Karpas-422 (cell line): Measurements from ENCODE around the gene DNAJC10. TPM values are rescaled to one million over a fixed set of nuclear protein-coding genes. Genes with fewer than 3 reads are reported as not detected.

Source experiments
- DNase-seq: peaks from one replicate; pipeline ENCODE4 v3.0.0-alpha.2; 2015
- H2AFZ ChIP-seq: fragments of 200-600 bp; sonication (generic); 2 replicates; pipeline ENCODE4 v1.6.1; 2014; ENCODE audit warnings: antibody characterized with exemption, low read length, mixed read lengths
- H3K27ac ChIP-seq: fragments of 200-600 bp; sonication (generic); 2 replicates; pipeline ENCODE4 v1.5.1; 2014; ENCODE audit warnings: mild to moderate bottlenecking, low read length, moderate library complexity
- H3K27me3 ChIP-seq: fragments of 200-600 bp; sonication (generic); 2 replicates; pipeline ENCODE4 v1.6.1; 2014; ENCODE audit warnings: low read length, mixed read lengths
- H3K36me3 ChIP-seq: fragments of 200-600 bp; sonication (generic); 2 replicates; pipeline ENCODE4 v1.6.1; 2014; ENCODE audit warnings: low read length, mixed read lengths; ENCODE audit not compliant: insufficient read depth
- H3K4me1 ChIP-seq: fragments of 200-600 bp; sonication (generic); 2 replicates; pipeline ENCODE4 v1.6.1; 2014; ENCODE audit warnings: mild to moderate bottlenecking, low read length, mixed read lengths
- H3K4me2 ChIP-seq: fragments of 200-600 bp; sonication (generic); 2 replicates; pipeline ENCODE4 v1.6.1; 2014; ENCODE audit warnings: low read length, low read depth, mild to moderate bottlenecking; ENCODE audit not compliant: poor library complexity, severe bottlenecking
- H3K4me3 ChIP-seq: fragments of 200-600 bp; sonication (generic); 2 replicates; pipeline ENCODE4 v1.5.1; 2014; ENCODE audit warnings: mild to moderate bottlenecking, antibody characterized with exemption, low read length, mixed read lengths
- H3K79me2 ChIP-seq: fragments of 200-600 bp; sonication (generic); 2 replicates; pipeline ENCODE4 v1.6.1; 2014; ENCODE audit warnings: mild to moderate bottlenecking, low read length, mixed read lengths
- H3K9ac ChIP-seq: fragments of 200-600 bp; sonication (generic); 2 replicates; pipeline ENCODE4 v1.6.0; 2014; ENCODE audit warnings: low read length
- H3K9me2 ChIP-seq: fragments of 200-600 bp; sonication (generic), shearing (Covaris generic); replicated peaks from 2 replicates; pipeline ENCODE4 v1.6.0; 2014; ENCODE audit warnings: mild to moderate bottlenecking, low read length, moderate library complexity; ENCODE audit not compliant: insufficient read depth
- H3K9me3 ChIP-seq: fragments of 300-700, 200-600 bp; sonication (generic); 2 replicates; pipeline ENCODE4 v1.6.1; 2014; ENCODE audit warnings: low read length, mixed read lengths
- H4K20me1 ChIP-seq: fragments of 200-600 bp; sonication (generic); 2 replicates; pipeline ENCODE4 v1.6.1; 2014; ENCODE audit warnings: mild to moderate bottlenecking, antibody characterized with exemption, low read length, low read depth; ENCODE audit not compliant: insufficient read depth
- total RNA-seq: library from RNA; depleted of rRNA; stranded (reverse); fragments of >200 nt; shearing (Covaris generic); gene quantifications from 2 replicates; pipeline ENCODE4 v1.2.3, GENCODE V29; 2014; ENCODE audit warnings: low replicate concordance

The DNAJC10 gene
- total RNA-seq, 1 experiment from 2014 or later, result 199 TPM

DNA sequence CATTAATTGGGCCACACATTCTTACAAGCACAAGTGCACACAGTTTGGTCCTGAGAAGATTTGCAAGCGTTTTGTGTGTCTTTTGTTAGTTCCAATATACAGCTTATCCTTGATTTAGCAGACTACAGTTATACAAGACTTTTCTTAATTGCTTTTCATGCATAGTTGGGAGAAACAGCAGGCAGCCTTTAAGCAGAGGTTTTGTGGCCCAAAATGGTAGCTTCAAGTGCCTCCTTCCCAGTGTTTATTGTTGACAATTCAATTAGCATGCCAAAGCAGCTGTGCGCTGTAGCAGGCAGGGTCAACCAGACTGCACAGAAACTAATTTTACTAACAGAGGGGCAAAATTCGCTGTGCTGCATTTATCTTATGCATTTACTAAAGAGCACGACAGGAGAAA is 102.9 kb downstream of the DNAJC10 start:
- Histone ChIP-seq H3K9ac (no peak overlapping the region), H3K27me3 (no peaks in the 10 kb centered on the region), H3K9me2 (no peaks in the 10 kb centered on the region), H3K4me3 (no peak overlapping the region), H3K4me2 (no peak overlapping the region), H3K9me3 (no peaks in the 10 kb centered on the region), H4K20me1 (no peaks in the 10 kb centered on the region), H2AFZ (no peak overlapping the region), H3K27ac (no peak overlapping the region), H3K36me3 (no peaks in the 10 kb centered on the region), H3K4me1 (no peaks in the 10 kb centered on the region), H3K79me2 (no peaks in the 10 kb centered on the region)
- no peak for DNase-seq

DNA sequence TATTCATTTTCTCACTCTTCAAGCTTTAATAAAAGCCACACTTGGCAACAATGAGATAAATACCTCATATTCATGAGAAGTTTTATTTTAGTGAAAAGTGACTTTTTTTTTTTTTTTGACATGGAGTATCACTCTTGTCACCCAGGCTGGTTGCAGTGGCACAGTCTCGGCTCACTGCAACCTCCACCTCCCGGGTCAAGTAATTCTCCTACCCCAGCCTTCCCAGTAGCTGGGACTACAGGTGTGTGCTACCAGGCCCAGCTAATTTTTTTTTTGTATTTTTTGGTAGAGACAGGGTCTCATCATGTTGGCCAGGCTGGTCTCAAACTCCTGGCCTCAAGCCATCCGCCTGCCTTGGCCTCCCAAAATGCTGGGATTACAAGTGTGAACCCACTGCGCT is 103.4 kb downstream of the DNAJC10 start:
- Histone ChIP-seq H4K20me1 (no peaks in the 10 kb centered on the region), H3K9me2 (no peaks in the 10 kb centered on the region), H3K4me1 (no peaks in the 10 kb centered on the region), H3K4me2 (no peak overlapping the region), H3K27ac (no peak overlapping the region), H3K9ac (no peak overlapping the region), H3K36me3 (no peaks in the 10 kb centered on the region), H3K4me3 (no peak overlapping the region), H3K79me2 (no peaks in the 10 kb centered on the region), H3K9me3 (no peaks in the 10 kb centered on the region), H3K27me3 (no peaks in the 10 kb centered on the region), H2AFZ (no peak overlapping the region)
- no peak for DNase-seq

DNA sequence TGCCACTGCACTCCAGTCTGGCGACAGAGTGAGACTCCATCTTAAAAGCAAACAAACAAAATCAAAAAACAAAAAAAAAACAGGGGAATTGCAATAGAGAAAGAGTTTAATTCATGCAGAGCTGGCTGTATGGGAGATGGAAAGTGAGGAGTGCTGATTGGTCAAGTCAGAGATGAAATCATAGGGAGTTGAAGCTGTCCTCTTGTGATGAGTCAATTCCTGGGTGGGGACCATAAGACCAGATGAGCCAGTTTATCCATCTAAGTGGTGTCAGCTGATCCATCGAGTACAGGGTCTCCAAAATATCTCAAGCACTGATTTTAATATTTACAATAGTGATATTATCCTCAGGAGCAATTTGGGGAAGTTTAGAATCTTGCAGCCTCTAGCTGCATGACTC is 105.1 kb downstream of the DNAJC10 start:
- no peak overlapping the region for H2AFZ ChIP-seq

DNA sequence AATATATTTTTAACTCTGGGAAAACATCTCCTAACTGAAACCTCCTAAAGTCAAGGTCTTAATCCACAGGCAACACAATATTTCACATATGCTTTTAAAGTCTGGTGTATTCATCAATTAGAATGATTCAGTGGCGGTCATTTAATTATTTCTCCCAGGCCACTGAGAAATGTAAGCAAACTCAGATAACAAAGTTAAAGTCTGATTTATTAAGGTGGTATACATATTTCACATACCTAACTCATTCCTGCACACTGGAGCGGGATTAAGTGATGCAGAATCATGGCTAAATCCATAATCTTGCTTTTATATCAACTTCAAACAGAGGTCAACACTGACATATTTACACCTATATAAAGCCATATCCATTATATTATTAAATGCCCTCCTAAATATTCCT is 106.7 kb downstream of the DNAJC10 start:
- H3K79me2 ChIP-seq, result no peaks in the 10 kb centered on the region
- H4K20me1 ChIP-seq, result no peaks in the 10 kb centered on the region
- no peaks in the 10 kb centered on the region for H3K9me2 ChIP-seq
- H3K4me1 ChIP-seq, result no peaks in the 10 kb centered on the region
- no peaks in the 10 kb centered on the region for H3K27me3 ChIP-seq
- H3K4me2 ChIP-seq, result no peak overlapping the region
- H3K9ac ChIP-seq, result no peak overlapping the region
- H2AFZ ChIP-seq, result no peak overlapping the region
- no peak for DNase-seq
- no peaks in the 10 kb centered on the region for H3K36me3 ChIP-seq
- H3K27ac ChIP-seq, result no peak overlapping the region
- H3K4me3 ChIP-seq, result no peak overlapping the region
- no peaks in the 10 kb centered on the region for H3K9me3 ChIP-seq

More for the DNA sequence above, 105.1 kb downstream of the DNAJC10 start:
- H3K36me3 ChIP-seq, result no peaks in the 10 kb centered on the region
- no peaks in the 10 kb centered on the region for H3K79me2 ChIP-seq
- no peak overlapping the region for H3K4me2 ChIP-seq
- no peaks in the 10 kb centered on the region for H4K20me1 ChIP-seq
- no peaks in the 10 kb centered on the region for H3K9me2 ChIP-seq
- no peak overlapping the region for H3K27ac ChIP-seq
- H3K4me3 ChIP-seq, result no peak overlapping the region
- no peak for DNase-seq
- no peaks in the 10 kb centered on the region for H3K27me3 ChIP-seq
- H3K9ac ChIP-seq, result no peak overlapping the region
- no peaks in the 10 kb centered on the region for H3K9me3 ChIP-seq
- no peaks in the 10 kb centered on the region for H3K4me1 ChIP-seq

DNA sequence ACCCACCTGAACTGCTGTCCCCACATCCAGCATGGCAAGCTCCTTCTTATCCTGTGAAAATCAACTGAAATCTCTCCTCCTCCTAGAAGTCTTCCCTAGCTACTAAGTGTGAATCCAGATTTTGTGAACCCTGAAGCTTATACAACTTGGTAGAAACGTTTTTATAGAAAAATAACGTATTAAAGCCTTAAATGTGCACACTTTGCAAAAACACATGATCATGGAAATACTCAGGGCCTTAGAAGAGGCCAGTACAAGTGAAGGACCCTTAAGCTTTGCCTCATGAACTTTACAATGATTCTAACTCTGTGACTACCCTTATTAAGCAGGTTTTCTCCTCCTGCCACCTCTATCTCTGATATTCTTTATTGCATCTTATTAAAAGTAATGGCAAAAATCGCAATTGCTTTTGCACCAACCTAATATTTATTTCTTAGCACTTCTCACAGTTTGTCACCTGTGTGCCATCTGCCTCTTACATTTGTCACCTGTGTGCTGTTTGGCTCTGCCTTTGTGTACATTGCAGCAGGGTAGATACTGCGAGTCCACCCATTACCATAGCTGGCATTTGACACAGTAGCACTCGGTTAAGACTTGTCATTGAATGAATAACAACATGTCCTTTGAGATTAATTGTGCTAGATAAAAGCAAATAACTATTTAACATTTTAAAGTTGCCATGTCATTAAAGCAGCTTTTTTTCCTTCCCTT is 108.2 kb downstream of the DNAJC10 start:
- no peaks in the 10 kb centered on the region for H3K27me3 ChIP-seq
- no peak overlapping the region for H3K9ac ChIP-seq
- no peaks in the 10 kb centered on the region for H3K9me2 ChIP-seq
- H2AFZ ChIP-seq, result no peak overlapping the region
- H4K20me1 ChIP-seq, result no peaks in the 10 kb centered on the region
- no peaks in the 10 kb centered on the region for H3K4me1 ChIP-seq
- H3K79me2 ChIP-seq, result no peaks in the 10 kb centered on the region
- no peak for DNase-seq
- no peak overlapping the region for H3K4me3 ChIP-seq
- H3K27ac ChIP-seq, result no peak overlapping the region
- no peak overlapping the region for H3K4me2 ChIP-seq
- no peaks in the 10 kb centered on the region for H3K36me3 ChIP-seq
- H3K9me3 ChIP-seq, result no peaks in the 10 kb centered on the region

DNA sequence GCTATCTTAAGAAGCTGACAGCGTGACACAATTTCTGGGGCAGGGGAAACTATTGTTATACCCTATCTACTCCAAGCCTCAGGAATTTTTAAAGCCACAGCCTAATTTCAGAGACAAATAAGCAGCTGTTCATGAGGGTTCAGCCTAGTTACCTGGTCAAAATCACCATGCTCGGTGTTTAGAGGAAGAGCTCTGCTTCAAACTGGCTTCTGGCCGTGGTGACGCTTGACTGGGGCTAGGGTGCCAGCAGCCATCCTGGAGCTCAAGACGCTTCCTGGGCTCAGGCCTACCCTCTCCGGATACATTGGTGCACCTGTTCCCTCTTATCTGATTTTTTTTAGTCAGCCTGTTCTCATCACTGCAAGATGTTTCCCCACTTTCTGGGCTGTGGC is 108.7 kb downstream of the DNAJC10 start:
- DNase-seq, result no peak
- Histone ChIP-seq H2AFZ (no peak overlapping the region), H3K79me2 (no peaks in the 10 kb centered on the region), H3K36me3 (no peaks in the 10 kb centered on the region), H3K27me3 (no peaks in the 10 kb centered on the region), H3K4me3 (no peak overlapping the region), H3K4me1 (no peaks in the 10 kb centered on the region), H3K9ac (no peak overlapping the region), H3K9me3 (no peaks in the 10 kb centered on the region), H3K4me2 (no peak overlapping the region), H3K9me2 (no peaks in the 10 kb centered on the region), H3K27ac (no peak overlapping the region), H4K20me1 (no peaks in the 10 kb centered on the region)

DNA sequence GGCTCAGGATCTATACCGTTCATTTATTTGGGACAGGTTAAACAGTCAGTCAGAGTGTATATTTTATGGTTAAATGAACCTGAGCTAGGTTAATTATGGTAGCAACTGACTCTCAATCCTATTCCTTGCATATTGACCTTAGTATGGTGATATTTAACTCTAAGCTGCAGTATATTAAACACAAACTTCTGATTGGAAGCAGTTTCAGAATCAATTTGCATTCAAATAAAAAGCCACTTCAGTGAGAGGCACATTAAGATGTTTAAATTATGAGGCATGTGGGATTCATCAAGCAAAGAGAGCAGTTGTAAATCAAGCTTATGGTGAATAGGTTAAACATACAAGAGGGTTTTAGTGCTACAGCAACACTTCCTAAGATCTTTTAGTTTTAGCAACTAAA is 110.0 kb downstream of the DNAJC10 start:
- Histone ChIP-seq H3K4me3 (no peak overlapping the region), H3K36me3 (no peaks in the 10 kb centered on the region), H3K27ac (no peak overlapping the region), H3K4me2 (no peak overlapping the region), H3K4me1 (no peaks in the 10 kb centered on the region), H3K9me3 (no peaks in the 10 kb centered on the region), H2AFZ (no peak overlapping the region), H3K79me2 (no peaks in the 10 kb centered on the region), H3K9ac (no peak overlapping the region), H3K9me2 (no peaks in the 10 kb centered on the region), H4K20me1 (no peaks in the 10 kb centered on the region), H3K27me3 (no peaks in the 10 kb centered on the region)
- no peak for DNase-seq

DNA sequence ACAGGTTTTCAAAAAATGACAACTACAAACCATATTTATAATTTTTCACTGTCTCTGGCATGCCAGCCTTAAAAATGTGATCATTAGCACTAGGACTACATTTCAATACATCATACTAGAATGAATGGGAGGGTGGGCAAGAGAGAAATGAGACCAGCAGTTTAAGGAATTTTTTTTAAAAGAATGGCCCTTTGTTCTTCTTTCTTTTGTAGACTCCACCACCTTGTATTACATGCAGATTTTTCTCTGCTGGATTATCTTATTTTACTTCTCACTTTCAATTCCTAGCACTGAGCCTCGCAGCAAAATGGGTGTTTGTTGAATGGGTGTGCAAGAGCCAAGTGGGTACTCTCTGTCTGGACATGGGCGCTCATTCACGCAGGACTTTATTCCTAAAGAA is 110.4 kb downstream of the DNAJC10 start:
- H4K20me1 ChIP-seq, result no peaks in the 10 kb centered on the region
- DNase-seq, result no peak
- H3K9me2 ChIP-seq, result no peaks in the 10 kb centered on the region
- no peaks in the 10 kb centered on the region for H3K27me3 ChIP-seq
- no peak overlapping the region for H3K4me2 ChIP-seq
- H3K9ac ChIP-seq, result no peak overlapping the region
- H3K4me3 ChIP-seq, result no peak overlapping the region
- H2AFZ ChIP-seq, result no peak overlapping the region
- no peak overlapping the region for H3K27ac ChIP-seq
- H3K36me3 ChIP-seq, result no peaks in the 10 kb centered on the region
- no peaks in the 10 kb centered on the region for H3K4me1 ChIP-seq
- no peaks in the 10 kb centered on the region for H3K79me2 ChIP-seq
- no peaks in the 10 kb centered on the region for H3K9me3 ChIP-seq
